HG03025 (cell line): ENCODE data around the gene MINDY3.

Experiments
- ATAC-seq: cut with Tn5 transposase; IDR thresholded peaks from one replicate; pipeline ENCODE4 v1.9.1; 2021; ENCODE audit warnings: mild to moderate bottlenecking, moderate library complexity; ENCODE audit not compliant: unreplicated experiment, low FRiP score

The MINDY3 gene

DNA sequence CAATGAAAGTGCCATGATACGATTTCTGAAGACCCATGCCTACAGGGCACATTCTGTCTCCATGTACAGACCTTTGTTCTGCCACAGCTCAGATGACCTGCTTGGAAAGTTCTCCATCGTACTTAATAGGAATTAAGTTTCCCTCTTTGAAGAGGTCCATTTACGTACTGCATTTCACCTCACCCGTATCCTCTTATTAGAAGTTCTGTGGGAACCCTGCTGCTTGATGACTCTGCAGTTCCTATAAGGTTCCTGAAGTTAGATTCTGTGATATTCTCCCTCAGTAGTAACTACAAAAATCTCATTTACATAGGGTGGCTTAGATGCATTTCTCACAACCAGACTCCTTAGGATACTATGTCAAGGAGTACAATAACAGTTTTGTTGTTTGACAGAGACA, 50.9 kb downstream of the MINDY3 start:
- ATAC-seq, result no peak

GRCh38 chr10:15808204-15808797, 52.0 kb downstream of the MINDY3 start:
- ATAC-seq, result no peak

- no peak for ATAC-seq
Measured at GRCh38 chr10:15805395-15806058, 54.8 kb downstream of the MINDY3 start.

- no peak for ATAC-seq
Measured at GRCh38 chr10:15804109-15804508, 56.2 kb downstream of the MINDY3 start.

- no peak for ATAC-seq
Measured at GRCh38 chr10:15802375-15802949, 57.8 kb downstream of the MINDY3 start.

DNA sequence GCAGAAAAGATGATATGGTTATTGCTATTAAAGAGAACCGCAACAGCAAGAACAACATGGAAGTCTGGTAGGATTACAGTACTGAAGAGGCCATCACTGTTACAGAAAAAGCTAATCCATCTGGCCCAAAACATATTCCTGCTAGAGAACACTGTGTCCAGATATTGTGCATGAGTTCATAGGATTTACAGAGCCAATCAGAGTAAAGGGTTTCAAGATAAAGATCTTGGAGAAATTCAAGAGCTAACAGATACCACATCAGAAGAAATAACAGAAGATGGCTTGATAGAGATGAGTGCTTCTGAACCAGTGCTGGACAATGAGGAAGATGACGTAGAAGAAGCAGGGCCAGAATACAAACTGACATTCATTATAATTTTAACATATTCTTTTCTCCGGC, 58.7 kb downstream of the MINDY3 start:
- ATAC-seq, result no peak

- no peak for ATAC-seq
Measured at GRCh38 chr10:15801147-15801546, 59.2 kb downstream of the MINDY3 start.

DNA sequence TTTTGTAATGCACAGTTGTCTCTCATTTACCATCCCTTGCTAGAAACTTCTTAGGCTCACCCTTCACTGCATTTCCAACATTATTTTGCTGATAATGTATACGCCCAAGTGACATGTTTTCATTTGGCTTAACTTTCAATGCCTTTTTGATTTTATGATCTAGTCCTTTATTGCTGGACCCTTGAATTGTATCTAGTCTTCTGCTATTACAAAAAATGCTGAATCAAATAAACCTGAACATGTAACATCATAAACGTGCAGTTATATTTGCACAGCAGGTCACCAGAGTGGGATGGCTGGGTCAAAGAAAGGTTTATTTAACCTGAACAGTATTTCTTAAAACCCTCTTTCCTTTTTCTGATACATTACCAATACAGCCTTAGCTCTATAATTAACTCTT, 63.0 kb downstream of the MINDY3 start:
- ATAC-seq, result no peak

DNA sequence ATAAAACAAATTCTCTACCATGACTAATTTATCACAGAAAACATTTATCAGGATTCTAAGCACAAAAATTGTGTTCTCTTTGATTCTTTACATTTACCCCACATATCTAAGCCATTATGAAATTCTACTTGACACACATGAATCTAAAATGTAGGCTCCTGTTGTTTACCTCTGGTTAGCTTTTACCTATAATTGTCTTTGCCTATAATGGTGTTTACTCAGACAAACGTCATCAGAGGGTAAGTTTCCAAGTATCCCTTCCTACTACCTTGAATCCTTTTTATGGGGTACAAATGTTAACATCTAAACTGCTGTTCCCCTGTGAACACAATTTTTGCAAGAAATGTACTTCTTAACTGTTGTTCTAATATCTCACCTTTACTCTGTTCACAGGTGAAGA, 63.5 kb downstream of the MINDY3 start:
- no peak for ATAC-seq

DNA sequence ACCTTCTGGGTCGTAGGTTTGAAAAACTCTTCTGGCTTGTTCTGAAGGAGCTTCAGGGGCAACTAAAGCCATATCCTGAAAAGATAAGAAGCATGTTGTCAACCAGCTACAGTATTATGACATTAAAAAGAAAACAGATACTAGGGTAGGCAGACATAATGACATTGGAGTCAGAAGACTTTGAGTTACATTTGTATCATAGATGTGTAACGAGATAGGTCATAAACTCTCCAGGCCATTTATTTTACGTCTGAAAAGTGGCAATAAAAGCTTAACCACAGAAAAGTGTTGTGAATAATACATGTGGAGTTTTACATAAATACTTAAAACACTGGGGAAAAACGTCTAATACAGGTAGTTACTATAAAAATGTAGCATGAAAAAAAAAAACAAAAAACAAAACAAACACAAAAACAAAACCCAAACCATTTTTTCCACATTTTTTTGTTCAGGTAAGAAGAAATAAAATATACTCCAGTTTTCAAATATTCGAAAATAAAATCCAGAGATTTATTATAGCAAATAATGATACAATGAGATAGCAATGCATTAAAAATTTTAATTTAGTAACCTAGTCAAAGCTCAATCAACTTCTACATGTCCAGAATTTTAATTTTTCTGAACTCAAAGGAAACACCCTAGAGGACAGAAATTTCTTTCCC, 64.1 kb downstream of the MINDY3 start:
- ATAC-seq, result no peak

DNA sequence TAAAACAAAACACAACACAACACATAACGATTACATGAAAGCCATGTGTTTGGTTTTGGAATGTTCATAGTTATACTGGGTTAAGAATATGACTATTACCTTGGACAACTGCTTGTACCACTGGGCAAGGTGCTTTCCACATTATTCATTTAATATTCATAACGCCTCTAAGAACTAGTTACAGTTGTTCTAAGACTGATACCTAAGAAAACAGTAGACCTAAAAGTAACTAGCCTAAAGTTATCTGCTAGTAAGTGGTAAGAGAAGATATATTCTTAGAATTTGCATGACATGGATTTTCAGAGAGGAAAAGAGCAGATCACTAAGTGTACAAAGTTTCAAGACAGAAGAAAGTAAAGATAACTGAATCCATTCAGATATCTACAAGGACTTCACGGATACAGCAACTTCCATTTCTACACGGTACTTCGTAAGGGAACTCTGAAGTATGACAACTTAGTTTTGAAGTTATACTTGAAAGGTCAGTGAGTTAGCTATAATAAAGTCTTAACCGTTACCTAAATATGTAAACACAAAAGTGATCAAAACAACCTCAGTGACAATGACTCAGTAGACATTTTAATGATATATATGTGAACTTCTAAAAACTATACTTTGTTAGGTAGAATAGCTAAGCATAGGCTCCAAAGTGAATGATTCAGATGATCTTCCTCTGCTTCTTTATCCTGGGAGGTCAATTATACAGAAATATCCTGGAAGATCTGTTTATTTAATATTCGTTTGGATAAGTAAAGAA, 65.1 kb downstream of the MINDY3 start:
- ATAC-seq, result no peak

DNA sequence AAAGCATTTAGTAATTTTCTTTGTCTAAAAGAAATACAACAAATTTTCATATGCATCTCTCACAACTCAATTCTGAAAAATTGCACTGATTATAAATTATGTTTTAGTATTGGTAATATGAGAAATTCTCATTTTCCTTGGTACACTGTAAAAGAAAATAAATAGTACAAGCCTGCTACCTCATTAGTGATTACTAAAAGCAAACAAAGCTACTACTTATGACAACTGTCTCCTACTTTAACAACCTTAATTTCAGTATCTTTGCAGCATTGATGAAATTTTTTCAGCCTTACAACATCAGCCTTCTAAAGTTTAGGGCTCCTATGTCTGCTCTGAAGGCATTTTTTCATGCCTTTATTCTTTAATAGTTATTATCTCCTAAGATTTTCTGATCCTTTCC, 65.7 kb downstream of the MINDY3 start:
- ATAC-seq, result no peak

GRCh38 chr10:15793664-15794063, 66.6 kb downstream of the MINDY3 start:
- no peak for ATAC-seq

- no peak for ATAC-seq
Measured at GRCh38 chr10:15792777-15793176, 67.5 kb downstream of the MINDY3 start.

DNA sequence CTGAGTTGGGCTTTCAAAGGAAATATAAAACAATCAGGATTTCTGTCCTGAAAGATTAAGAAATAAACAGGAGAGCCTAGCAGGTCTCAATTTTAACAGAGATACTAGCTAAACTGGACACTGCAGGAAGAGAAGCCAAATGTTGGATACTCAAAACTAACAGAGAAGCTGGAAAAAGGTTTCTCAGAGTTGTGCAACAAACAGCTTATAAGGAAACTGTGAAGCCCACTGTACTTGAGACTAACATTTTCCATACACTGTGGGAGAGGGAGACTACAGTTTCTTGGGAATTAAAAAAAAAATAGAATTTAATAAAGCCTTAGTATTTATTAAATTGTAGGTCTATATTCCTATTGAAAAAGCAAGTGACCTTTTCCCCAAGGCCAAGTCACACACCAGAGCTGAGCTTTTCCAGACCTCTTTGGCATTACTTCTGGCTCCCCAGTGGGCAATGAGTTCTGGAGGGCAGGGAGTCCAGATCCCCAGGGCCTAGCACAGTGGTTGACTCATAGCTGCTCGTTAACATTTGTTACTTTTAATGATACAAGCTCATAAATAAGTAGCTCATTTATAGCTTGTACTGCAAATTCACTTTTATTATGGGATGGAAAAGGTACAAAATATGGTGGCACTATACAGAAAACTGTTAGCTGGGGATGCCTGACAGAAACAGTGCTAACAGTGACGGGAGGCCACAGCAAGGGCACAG, 68.3 kb downstream of the MINDY3 start:
- no peak for ATAC-seq

DNA sequence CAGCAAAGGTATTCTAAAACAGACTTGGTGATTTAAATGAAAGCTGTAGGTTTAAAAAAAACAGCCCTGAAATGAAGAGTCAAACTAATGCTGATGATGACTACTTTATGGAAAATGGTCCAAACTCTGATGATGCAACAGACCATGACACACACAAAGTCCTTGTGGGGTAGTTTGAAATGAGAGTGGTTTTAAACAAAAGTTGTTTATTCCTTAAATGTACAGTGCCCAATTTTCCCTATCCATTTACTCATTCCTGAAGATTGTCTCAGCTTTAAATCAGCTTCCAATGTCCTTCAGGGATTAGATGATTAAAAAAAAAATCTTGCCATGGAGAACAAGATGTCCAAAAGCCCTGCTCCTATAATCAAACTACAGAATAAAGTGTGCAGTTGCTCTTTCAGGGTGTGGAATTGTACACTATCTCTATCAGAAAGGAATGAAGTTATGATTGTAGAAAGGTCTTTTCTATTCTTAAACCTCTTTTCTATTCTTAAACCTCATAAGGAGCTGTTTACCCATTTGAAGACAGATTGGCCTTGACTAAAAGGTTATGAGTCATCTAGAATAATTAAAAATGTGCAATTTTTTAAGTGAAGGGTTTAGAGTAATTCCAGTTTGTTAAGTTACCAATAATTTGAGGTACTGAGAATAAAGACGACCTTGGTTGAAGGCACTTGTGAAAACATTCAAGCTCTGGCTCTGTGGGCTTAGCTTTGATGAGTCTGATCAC, 70.3 kb downstream of the MINDY3 start:
- no peak for ATAC-seq

DNA sequence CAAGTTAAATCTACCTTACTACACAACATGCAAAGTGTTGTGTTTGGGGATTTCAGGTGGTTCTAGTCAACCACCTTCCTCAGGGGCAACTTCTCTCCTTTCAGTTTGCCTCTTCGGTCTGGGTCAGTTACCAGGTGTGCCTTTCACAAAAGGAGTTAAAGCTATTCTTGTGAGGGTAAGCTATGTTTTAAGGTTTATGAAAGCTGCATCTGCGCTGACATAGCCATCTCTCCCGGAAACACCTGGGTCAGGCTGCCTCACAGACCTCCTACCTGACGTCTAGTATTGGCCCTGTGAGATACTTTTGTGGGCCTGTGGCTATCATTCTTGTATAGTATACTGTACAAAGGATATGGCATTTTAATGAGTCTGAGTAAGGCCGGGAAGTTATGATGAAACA, 72.9 kb downstream of the MINDY3 start:
- ATAC-seq, result no peak

- ATAC-seq, result no peak
Measured at GRCh38 chr10:15784662-15785300, 75.5 kb downstream of the MINDY3 start.

- ATAC-seq, result no peak
Measured at GRCh38 chr10:15783941-15784636, 76.2 kb downstream of the MINDY3 start.
